K562 (cell line): ENCODE results near the gene GRK1. TPM values are rescaled to one million over a fixed set of nuclear protein-coding genes. Genes with fewer than 3 reads are reported as not detected.

ENCODE experiments used
- ARID1B ChIP-seq: fragments of 450-650 bp; IDR thresholded peaks from 2 replicates; pipeline ENCODE4 v1.6.1; 2016; ENCODE audit warnings: antibody characterized with exemption, mild to moderate bottlenecking, inconsistent platforms
- ATF7 ChIP-seq: fragments of 450-650 bp; IDR thresholded peaks from 2 replicates; pipeline ENCODE4 v1.7.1; 2014; ENCODE audit warnings: mild to moderate bottlenecking, moderate library complexity
- CREM ChIP-seq: IDR thresholded peaks from 2 replicates; pipeline ENCODE4 v1.6.1; 2014; ENCODE audit warnings: antibody characterized with exemption, low read depth
- CTBP1 ChIP-seq: fragments of 450-650 bp; IDR thresholded peaks from 2 replicates; pipeline ENCODE4 v1.6.1; 2016; ENCODE audit warnings: borderline replicate concordance
- ESRRA ChIP-seq: fragments of 450-650 bp; IDR thresholded peaks from 2 replicates; pipeline ENCODE4 v1.6.1; 2014; ENCODE audit warnings: low read depth, mild to moderate bottlenecking, moderate library complexity, borderline replicate concordance
- FOXP1 ChIP-seq: sonication (generic); formaldehyde crosslinking; IDR thresholded peaks from 2 replicates; pipeline ENCODE4 v1.8.0; 2022; ENCODE audit warnings: mild to moderate bottlenecking, missing genetic modification reagents
- GATA2 ChIP-seq: sonication (generic); formaldehyde crosslinking; IDR thresholded peaks from 2 replicates; pipeline ENCODE4 v1.4.0; 2020; ENCODE audit warnings: mild to moderate bottlenecking, missing genetic modification reagents
- KLF16 ChIP-seq: IDR thresholded peaks from 2 replicates; pipeline ENCODE4 v1.6.1; 2016; ENCODE audit warnings: antibody characterized with exemption
- MAZ ChIP-seq, 2 experiments: fragments of 450-650 bp in 1 of 2; sonication (generic) in 1 of 2; formaldehyde crosslinking; IDR thresholded peaks in 1 of 2; conservative IDR thresholded peaks in 1 of 2; 2 replicates each; pipeline versions ENCODE4 v1.4.0 to v1.5.0; 2020; ENCODE audit warnings: mild to moderate bottlenecking in 1 of 2, missing genetic modification reagents in 1 of 2
- MTF1 ChIP-seq: fragments of 250-450 bp; sonication (Bioruptor Pico); IDR thresholded peaks from 2 replicates; pipeline ENCODE4 v1.9.0; 2021; ENCODE audit warnings: moderate library complexity, mild to moderate bottlenecking, inconsistent platforms, borderline replicate concordance
- NFXL1 ChIP-seq: fragments of 450-650 bp; formaldehyde crosslinking; IDR thresholded peaks from 2 replicates; pipeline ENCODE4 v1.4.0; 2021; ENCODE audit warnings: mild to moderate bottlenecking
- RBM17 ChIP-seq: fragments of 200-400 bp; formaldehyde crosslinking; IDR thresholded peaks from 2 replicates; pipeline ENCODE4 v1.6.1; 2017; ENCODE audit warnings: low read depth, mild to moderate bottlenecking, low read length, borderline replicate concordance
- RBM25 ChIP-seq: fragments of 200-400 bp; formaldehyde crosslinking; IDR thresholded peaks from 2 replicates; pipeline ENCODE4 v1.6.1; 2018; ENCODE audit warnings: low read length, low read depth, moderate library complexity; ENCODE audit not compliant: severe bottlenecking
- RBM34 ChIP-seq: fragments of 200-400 bp; formaldehyde crosslinking; IDR thresholded peaks from 2 replicates; pipeline ENCODE4 v1.6.1; 2018; ENCODE audit warnings: low read length, borderline replicate concordance; ENCODE audit not compliant: insufficient read depth
- SMAD4 ChIP-seq: fragments of 250-450 bp; sonication (Bioruptor Pico); conservative IDR thresholded peaks from 2 replicates; pipeline ENCODE4 v1.8.0; 2021; ENCODE audit warnings: inconsistent platforms, mild to moderate bottlenecking, moderate library complexity
- SNRNP70 ChIP-seq: fragments of 200-400 bp; formaldehyde crosslinking; optimal IDR thresholded peaks from 2 replicates; pipeline ENCODE3; 2017; ENCODE audit warnings: low read depth, low read length
- STAT5B ChIP-seq: fragments of 250-450 bp; sonication (Bioruptor Pico); IDR thresholded peaks from 2 replicates; pipeline ENCODE4 v1.8.0; 2021; ENCODE audit warnings: mild to moderate bottlenecking, inconsistent platforms
- TAL1 ChIP-seq: fragments of 450-650 bp; IDR thresholded peaks from 2 replicates; pipeline ENCODE4 v1.6.1; 2016; ENCODE audit warnings: mild to moderate bottlenecking
- ZKSCAN1 ChIP-seq: fragments of 150-350 bp; IDR thresholded peaks from 2 replicates; pipeline ENCODE4 v1.6.1; 2016; ENCODE audit warnings: low read depth, low read length
- ZKSCAN3 ChIP-seq: fragments of 250-450 bp; sonication (Bioruptor Pico); IDR thresholded peaks from 2 replicates; pipeline ENCODE4 v1.4.0; 2020
- ZNF174 ChIP-seq: fragments of 250-450 bp; sonication (Bioruptor Pico); IDR thresholded peaks from 2 replicates; pipeline ENCODE4 v1.4.0; 2020; ENCODE audit warnings: mild to moderate bottlenecking
- ZNF217 ChIP-seq: sonication (generic); formaldehyde crosslinking; IDR thresholded peaks from 2 replicates; pipeline ENCODE4 v1.8.0; 2022; ENCODE audit warnings: mild to moderate bottlenecking, missing genetic modification reagents
- ZNF77 ChIP-seq: fragments of 250-450 bp; sonication (Bioruptor Pico); IDR thresholded peaks from 2 replicates; pipeline ENCODE4 v1.5.0; 2020
- polyA plus RNA-seq, 8 experiments: library from polyadenylated mRNA; depleted of rRNA in 4 of 8; stranded (reverse) in 5 of 8; unstranded in 3 of 8; fragments of >200 nt; fragmentation: Nextera tagmentation in 2 of 8; fragmentation: Illumina TruSeq in 1 of 8; extraction: Ambion mirVana in 2 of 8; extraction: Trizol in 1 of 8; gene quantifications; 2 replicates each; pipeline versions ENCODE4 v1.2.1 to v1.2.3, GENCODE V29; 2011 to 2014; ENCODE audit warnings: inconsistent platforms in 1 of 8, missing spikeins in 1 of 8
- total RNA-seq, 7 experiments: library from RNA; depleted of rRNA in 6 of 7; stranded (reverse); fragments of >200 nt in 6 of 7; fragmentation: Illumina TruSeq in 2 of 7; extraction: Trizol in 2 of 7; gene quantifications; 2 replicates each; pipeline versions ENCODE4 v1.2.1 to v1.2.3, GENCODE V29; 2011 to 2021; ENCODE audit warnings: low replicate concordance in 1 of 7
- TF ChIP-seq, protein P1 (sequence below): sonication (generic); formaldehyde crosslinking; IDR thresholded peaks from 2 replicates; pipeline ENCODE4 v1.8.0; 2022; ENCODE audit warnings: mild to moderate bottlenecking, missing genetic modification reagents
- TF ChIP-seq, protein P2 (sequence below): fragments of 450-650 bp; IDR thresholded peaks from 2 replicates; pipeline ENCODE4 v1.6.1; 2016; ENCODE audit warnings: low read depth, mild to moderate bottlenecking, moderate library complexity
- TF ChIP-seq, protein P3 (sequence below): fragments of 200-400 bp; formaldehyde crosslinking; IDR thresholded peaks from 2 replicates; pipeline ENCODE4 v1.6.1; 2017; ENCODE audit warnings: mild to moderate bottlenecking, low read depth, low read length, moderate library complexity
- TF ChIP-seq, protein P4 (sequence below): sonication (generic); formaldehyde crosslinking; IDR thresholded peaks from 2 replicates; pipeline ENCODE4 v1.5.0; 2020; ENCODE audit warnings: missing genetic modification reagents

The GRK1 gene
- total and polyA plus RNA-seq, 9 of the 15 experiments (the other 6 are each of a cell fraction or from before 2014, with no cell fraction given), result 0.09 TPM; not detected in 8

DNA sequence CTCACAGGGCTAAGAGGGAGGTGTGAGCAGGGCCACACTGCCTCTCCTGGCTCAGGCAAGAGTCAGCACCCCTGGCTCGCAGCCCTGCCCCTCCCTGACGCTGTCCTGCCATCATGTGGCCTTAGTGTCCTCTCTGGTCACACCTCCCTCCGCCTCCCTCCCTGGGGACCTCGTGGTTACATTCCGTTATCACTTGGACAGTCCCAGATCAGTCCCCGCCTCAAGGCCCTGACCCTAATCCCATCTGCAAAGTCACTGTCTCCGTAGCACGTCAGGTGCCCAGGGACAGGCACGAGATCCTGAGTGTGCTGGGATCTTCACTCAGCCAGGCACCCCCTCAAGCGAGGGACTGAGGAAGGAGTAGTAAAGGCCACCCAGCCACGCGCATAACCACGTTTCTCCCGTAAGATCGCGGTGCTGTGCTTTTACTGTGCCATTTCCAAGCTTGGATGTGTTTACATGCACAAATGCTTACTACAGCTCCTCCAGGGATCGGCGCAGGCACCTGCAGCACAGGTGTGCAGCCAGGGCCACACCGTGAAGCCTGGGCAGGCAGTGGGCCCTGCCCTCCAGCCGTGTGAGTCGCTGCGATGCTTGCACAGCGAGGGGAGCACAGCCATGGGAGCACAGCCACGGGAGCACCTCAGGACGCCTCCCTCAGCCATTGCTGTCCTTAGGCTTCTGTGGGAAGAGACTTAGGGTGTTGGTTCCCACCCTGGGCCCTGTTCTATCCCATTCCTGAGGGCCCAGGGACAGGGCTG is 81.3 kb downstream of the GRK1 start (continued):
- TF ChIP-seq CTBP1 (peak; percentile 90), TAL1 (peak; percentile 4; the same call in 1 of the 2 replicates), RBM34 (no peak), ZNF217 (CRISPR knock-in tag) (no peak), ESRRA (peak; percentile 50; the same call in 1 of the 2 replicates), SMAD4 (CRISPR knock-in tag) (peak; percentile 35; the same call in 1 of the 2 replicates), FOXP1 (0 out of 2 replicates have a peak, but pooled peaks have one; percentile 54), ZKSCAN1 (no peak), STAT5B (CRISPR knock-in tag) (no peak), KLF16 (no peak), GATA2 (CRISPR knock-in tag) (peak; percentile 42; the same call in 1 of the 2 replicates), ZNF174 (CRISPR knock-in tag) (no peak), RBM17 (no peak), NFXL1 (CRISPR knock-in tag) (no peak), ZKSCAN3 (CRISPR knock-in tag) (no peak), SNRNP70 (no peak), CREM (peak; percentile 29; the same call in 1 of the 2 replicates), ATF7 (peak; percentile 51), ARID1B (peak; percentile 46; the same call in 1 of the 2 replicates), RBM25 (no peak), MAZ (CRISPR knock-in tag; conservative IDR thresholded peaks at IDR 0.05 in 1 of 2, IDR thresholded peaks at IDR 0.05 in 1 of 2) (peak; percentile 81 to 87), ZNF77 (CRISPR knock-in tag) (no peak), MTF1 (no peak)
- TF ChIP-seq, protein P1, sequence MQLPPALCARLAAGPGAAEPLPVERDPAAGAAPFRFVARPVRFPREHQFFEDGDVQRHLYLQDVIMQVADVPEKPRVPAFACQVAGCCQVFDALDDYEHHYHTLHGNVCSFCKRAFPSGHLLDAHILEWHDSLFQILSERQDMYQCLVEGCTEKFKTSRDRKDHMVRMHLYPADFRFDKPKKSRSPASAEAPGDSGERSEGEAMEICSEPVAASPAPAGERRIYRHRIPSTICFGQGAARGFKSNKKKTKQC (CRISPR knock-in tag), result peak; percentile 93; the same call in 1 of the 2 replicates
- TF ChIP-seq, protein P2, sequence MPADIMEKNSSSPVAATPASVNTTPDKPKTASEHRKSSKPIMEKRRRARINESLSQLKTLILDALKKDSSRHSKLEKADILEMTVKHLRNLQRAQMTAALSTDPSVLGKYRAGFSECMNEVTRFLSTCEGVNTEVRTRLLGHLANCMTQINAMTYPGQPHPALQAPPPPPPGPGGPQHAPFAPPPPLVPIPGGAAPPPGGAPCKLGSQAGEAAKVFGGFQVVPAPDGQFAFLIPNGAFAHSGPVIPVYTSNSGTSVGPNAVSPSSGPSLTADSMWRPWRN, result no peak
- TF ChIP-seq, protein P3, sequence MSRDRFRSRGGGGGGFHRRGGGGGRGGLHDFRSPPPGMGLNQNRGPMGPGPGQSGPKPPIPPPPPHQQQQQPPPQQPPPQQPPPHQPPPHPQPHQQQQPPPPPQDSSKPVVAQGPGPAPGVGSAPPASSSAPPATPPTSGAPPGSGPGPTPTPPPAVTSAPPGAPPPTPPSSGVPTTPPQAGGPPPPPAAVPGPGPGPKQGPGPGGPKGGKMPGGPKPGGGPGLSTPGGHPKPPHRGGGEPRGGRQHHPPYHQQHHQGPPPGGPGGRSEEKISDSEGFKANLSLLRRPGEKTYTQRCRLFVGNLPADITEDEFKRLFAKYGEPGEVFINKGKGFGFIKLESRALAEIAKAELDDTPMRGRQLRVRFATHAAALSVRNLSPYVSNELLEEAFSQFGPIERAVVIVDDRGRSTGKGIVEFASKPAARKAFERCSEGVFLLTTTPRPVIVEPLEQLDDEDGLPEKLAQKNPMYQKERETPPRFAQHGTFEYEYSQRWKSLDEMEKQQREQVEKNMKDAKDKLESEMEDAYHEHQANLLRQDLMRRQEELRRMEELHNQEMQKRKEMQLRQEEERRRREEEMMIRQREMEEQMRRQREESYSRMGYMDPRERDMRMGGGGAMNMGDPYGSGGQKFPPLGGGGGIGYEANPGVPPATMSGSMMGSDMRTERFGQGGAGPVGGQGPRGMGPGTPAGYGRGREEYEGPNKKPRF, result no peak
- TF ChIP-seq, protein P4, sequence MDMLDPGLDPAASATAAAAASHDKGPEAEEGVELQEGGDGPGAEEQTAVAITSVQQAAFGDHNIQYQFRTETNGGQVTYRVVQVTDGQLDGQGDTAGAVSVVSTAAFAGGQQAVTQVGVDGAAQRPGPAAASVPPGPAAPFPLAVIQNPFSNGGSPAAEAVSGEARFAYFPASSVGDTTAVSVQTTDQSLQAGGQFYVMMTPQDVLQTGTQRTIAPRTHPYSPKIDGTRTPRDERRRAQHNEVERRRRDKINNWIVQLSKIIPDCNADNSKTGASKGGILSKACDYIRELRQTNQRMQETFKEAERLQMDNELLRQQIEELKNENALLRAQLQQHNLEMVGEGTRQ (CRISPR knock-in tag), result peak; percentile 56
